KG1 (cell line): ENCODE measurements around the gene NRF1.
"Not testable (repeated sequence)": the region's sequence is repeated elsewhere in the genome, so short reads cannot be mapped to it uniquely, and the experiment has no call there.

Experiments used
- DNase-seq: peaks from one replicate; lab custom pipeline; 2025; lab: John Stamatoyannopoulos, UW

NRF1 gene

DNA sequence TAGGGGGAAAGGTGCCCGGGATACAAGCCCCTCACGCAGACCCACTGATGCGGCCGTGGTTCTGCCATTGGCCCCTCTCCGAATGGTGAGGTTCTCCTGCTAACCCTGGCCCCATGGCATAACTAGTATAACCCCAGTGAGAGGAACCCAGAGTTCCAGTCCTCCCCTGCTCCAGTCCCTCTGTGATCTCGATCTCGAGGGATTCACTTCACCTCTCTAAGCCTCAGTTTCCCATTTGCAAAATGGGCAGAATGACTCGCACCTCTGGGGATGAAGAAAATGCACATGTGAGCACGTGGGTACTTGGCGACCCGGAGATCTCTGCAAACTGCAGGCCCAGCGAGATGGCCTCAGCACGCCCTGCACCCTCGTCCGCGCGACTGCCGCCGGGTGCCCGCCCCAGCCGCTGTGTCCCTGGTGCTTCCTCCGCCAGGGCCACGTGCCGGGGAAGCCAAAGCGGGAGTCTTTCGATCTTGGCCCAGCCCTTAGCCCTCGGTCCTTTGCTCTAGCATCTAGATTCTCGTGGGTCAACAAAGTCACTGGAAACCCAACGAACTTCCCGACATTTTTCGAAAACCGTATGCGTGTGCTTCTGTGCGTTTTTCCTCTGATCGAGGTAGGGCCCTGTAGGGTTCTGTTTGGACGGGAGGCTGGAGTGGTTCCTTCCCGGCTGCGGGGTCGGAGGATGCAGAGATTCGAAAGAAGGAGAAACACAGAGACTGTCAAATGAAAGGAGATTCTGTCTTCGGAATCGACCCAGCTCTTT is 171.5 kb downstream of the NRF1 start:
- no peak for DNase-seq

DNA sequence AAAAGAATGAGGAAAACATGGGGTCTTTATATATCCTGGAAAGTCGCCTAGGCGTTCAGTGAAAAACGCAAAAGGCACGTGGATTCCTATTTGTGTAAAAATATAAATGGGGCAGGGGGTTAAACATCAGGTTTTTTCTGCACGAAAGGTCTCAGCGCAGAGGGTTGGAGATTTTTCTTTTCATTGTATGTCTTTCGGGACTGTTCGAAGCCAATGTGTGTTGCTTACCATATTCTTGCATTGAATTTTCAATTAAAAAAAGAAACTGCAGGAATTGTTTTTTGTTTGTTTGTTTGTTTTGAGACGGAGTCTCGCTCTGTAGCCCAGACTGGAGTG is 172.0 kb downstream of the NRF1 start:
- DNase-seq: no peak

DNA sequence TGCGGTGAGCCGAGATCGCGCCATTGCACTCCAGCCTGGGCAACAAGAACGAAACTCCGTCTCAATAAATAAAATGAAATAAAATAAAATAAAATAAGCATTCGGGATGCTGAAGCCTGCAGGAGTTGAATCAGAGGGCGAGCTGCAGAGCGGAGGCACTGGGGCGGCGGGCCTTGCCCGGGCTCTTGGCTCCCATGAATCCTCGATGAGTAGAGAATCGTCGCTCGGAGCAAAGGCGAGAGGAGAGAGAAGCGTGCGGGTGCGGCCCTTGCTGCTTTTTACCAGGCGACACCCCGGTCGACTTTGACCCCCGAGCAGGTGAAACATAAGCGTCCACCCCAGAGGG is 172.9 kb downstream of the NRF1 start:
- no peak for DNase-seq

DNA sequence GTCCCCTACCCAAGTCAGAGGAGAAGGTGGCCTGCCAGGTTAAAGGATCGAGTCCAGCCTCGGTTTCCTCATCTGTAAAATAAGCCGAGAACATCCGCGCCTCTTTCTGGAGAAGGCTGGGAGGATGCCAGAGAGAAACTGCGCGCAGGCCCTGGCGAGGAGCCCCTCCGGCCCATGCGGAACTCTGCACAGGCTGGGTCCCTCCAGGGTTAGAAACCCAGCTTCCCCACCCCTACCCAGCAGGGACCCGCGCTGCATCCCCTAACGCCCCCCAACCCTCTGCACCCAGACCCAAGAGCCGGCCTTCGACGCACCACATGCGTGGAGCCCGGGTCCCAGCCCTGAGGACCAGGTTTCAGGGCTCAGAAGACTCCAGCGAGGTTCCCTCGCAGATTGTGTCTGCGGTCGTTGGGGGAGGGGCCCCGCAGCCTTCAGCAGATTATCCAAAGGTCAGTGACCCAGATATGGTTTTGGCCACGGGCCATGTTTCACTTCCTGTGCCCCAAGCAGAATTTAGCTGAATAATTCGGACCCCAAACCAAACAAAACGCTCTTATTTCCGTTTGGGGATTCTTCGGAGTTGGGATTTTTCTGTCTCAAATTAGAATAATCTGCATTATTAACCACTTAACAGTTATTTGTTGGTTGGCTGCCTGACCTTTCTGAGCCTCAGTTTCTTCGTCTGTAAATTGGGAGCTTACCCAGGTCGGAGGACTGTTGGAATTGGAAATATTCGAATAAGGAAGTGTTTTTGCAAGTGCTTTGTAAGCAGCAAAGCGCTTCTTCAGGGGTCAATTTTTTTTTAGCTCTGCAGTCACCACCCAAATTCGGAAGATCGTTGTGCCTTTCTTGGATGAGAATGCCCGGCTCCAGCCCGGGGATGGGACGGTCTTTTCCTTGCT is 173.5 kb downstream of the NRF1 start:
- no peak for DNase-seq

DNA sequence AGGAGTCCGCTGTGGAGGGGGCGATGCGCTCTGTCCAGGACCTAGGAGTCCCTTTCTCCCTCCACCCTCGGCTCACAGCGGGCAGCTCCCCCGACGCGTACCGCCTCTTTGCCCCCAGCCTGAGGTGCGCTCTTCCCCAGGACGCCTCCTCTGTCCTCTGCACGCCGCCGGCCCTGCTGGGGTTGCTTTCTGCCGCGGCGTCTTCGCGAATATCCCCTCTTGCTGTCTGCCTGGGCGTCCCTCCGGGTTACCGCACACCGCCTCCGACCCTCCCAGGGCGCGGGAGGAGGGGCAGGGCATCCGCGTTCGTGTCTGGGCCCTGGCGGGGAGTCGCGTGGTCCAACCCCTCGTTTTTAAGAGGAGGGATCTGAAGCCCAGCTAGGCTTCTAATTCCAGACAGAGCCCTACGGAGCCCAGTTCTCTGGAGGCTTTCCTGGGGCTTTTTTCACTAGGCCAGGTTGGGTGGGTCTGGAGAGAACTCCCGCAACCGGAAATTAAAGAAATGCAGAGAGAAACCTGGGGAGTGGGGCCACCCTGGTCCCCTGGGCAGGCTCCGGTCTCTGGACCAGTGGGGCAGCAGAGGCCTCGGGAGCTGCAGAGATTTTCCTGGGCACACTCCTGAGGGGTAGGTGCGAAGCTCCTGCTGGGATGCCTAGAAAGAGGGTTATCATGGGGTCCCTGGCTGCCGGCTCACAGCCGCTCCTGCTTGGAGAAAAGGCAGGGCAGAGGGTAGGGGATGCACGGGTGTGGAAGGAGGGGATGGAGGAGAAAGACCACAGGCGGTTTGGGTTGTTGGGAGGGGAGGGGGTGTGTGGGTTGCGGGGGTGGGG is 174.4 kb downstream of the NRF1 start:
- no peak for DNase-seq

DNA sequence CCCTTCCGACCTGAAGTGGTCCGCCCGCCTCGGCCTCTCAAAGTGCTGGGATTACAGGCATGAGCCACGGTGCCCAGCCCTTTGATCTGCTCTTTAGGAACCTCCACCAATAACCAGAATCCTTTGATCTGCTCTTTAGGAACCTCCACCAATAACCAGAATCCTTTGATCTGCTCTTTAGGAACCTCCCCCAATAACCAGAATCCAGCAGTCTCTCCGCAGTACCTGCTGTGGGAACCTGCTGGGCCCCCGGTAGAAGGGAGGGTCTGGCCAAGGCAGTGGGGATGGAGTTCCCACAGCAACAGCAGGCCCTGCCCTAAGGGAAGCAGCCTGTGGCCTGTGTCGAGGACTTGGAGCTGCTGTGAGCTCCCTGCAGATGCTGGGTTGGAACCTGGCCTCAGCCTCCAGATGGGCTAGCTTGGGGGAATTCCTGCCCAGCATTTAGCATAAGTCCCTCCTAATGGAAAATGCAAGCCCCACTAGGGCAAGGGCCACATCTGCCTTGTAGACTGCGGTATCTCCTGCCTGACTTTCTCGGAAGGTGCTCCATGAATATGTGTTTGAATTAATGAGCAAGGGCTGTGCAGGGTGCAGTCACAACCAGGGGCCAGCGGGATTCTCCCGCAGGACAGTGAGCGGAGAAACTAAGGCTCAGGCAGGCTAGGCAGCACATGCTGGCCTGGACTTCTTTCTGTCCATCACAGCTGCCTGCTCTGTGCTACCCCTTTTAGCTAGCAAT is 175.5 kb downstream of the NRF1 start:
- DNase-seq: no peak

DNA sequence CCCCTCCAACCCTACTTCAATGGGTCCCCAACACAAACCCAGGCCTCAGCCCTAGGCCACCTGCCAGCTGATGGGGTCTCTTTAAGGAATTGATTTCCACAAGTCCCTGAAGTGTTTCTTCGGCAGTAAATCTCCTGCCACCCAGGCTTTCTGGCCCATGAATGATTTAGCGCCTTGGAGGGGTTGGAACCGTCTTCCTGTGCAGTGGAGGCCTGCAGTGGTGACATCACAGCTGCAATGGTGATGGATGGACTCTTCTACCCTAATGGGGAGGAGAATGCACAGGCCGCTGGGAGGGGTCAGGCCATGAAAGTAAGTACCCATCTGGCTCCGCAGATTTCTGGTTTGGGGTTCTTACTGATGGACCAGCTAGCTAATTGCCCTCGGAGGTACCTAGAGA is 177.5 kb downstream of the NRF1 start:
- no peak for DNase-seq

DNA sequence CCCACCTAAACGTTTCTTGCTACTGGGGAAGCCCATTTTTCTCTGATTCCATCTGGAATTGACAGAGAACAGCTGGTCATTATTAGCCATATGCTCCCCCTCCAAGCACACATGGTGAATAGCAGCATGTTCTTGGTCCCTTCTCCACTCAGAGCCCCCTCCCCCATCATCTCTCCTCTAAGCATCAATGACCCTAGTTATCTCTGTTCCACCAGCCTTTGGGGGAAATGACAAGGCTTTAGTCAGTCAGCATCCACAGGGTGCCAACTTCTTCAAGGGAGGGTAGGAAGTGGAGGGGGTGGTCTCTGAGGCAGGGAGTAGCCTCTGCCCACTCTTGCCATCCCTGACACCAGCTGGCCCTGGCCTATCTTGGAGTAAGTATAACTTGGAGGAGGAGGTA is 178.1 kb downstream of the NRF1 start:
- no peak for DNase-seq

DNA sequence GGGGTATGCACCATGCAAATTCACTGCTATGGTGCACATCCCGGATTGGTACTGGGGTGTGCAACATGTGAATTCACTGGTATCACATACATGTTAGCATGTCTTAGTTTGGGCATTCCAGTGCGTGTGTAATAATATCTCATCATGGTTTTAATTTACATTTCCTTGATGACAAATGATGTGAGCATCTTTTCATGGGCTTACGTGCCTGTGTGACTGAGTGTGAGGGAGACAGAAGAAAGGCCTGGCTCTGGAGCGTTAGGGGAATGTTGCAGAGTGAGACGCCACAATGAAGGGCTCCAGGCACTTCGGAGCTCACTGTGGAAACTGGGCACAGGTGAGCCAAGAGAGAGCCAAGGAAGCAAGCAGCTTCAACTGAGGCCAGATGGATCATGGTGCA is 178.6 kb downstream of the NRF1 start:
- no peak for DNase-seq

DNA sequence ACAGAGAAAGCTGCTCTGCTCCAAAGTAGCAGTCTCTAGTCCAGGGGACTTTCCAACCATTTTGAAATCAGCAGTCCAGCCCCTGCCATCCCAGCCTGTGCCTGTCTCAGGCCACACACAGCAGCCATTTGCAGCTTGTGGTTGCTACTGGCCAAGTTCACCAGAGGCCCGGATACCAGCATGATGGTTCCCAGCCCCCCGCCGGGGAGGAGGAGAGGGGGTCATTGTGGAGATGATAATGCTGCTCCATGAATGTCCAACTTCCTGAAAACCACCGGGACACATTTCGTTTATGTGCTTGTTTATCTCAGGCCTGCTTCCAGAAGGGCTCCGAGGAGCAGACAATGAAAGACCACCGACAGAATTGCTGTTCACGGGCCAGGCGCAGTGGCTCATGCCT is 181.2 kb downstream of the NRF1 start:
- DNase-seq: no peak

DNA sequence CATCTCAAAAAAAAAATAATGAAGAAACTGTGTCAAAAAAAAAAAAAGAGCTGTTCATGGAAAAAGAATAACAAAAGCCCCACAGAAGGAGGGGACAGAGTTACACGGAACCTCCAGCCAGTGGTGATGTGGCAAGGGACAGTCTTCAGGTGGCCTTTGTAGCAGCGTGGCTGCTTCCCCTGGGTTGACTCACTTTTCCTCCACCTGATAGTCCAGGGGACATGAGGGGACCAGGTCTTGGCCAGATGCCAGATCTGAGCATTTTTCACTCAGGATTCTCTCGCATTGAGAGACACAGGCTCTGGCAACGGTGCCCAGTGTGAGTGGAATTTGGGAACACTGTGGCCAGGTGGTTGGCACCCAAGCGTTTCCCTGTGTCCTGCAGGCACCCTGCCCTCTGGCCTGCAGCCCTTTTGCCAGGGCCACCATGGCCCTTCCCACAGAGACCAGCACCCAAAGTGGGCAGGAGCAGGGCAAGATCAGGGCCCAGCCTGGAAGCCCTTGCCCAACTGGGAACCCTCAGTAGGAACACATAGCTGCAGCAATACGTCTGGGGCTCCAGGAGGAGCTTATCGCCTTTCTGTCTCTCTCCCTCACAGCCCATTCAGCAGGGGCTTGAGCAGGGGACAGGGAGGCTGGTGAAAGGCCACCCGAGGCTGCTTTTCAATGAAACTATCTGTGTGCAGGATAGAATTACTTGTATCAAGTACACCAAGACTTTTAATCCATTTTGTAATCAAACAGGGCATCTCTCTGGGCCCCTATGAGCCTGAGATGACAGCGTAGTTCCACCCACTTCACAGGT is 182.2 kb downstream of the NRF1 start:
- DNase-seq: no peak

DNA sequence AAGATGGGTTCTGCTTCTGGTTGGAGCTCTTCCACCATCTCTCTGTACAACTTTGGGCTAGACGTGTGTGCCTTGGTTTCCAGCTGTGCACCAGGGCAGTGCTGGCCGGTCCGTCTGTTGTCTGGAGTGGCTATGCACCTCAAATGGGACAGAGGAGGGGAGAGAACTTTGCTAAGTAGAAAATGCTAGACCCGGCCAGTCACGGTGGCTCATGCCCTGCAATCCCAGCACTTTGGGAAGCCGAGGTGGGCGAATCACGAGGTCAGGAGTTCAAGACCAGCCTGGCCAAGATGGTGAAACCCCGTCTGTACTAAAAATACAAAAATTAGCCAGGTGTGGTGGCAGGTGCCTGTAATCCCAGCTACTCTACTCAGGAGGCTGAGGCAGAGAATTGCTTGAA is 182.9 kb downstream of the NRF1 start:
- DNase-seq: not testable (repeated sequence)

DNA sequence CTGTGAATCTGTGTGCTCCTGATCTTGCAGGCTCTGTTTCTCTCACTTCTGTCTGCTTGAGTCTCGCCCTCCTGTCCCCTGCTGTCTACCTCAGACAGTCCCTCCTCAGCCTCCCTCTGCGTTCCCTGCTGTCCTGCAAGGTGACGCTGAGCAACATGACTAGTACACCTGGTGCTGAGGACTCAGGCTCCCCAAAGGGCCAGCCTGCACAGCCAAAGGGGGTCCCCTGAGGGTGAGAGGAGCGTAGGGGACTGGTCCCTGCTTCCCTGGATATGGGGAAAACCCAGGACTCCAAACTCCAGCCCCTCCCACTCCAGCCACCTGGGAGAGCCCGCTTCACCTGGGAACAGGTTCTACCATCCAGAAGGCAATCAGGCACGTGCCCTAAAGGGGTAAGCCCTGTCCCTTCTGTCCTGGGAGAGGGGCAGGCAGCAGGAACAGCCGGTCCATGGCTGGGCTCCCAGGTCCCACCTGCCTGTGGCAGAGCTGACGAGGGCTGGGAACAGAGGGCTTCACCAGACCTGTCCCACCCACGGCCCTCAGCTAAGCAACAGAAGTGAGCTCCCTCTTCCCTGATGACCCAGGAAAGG is 184.8 kb downstream of the NRF1 start:
- DNase-seq: no peak

DNA sequence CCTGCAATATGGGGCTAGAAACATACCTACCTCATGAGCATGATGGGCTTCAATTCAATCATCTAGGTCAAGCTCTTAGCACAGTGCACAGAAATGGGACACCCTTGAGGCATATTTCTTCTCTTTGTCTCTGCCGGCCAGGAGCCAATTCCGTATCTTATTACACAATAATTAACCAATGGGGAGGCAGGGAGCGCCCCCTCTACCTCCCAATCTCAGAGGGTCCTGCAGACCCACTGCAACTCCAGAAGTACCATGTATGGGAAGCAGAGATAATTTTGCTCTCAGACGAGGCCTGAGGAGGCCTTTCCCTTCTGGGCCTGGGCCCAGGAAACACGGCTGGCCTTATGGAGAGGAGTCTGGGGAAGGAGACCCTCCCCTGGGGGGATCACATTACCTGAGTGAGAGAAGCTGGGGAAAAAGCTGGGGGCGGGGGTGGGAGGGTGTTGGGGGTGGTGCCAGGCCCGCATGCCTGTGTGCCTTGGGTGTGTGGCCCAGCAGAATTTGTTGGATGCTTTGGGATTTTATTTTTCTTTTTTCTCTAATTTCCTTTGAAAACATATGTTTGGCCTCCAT is 185.8 kb downstream of the NRF1 start:
- no peak for DNase-seq

DNA sequence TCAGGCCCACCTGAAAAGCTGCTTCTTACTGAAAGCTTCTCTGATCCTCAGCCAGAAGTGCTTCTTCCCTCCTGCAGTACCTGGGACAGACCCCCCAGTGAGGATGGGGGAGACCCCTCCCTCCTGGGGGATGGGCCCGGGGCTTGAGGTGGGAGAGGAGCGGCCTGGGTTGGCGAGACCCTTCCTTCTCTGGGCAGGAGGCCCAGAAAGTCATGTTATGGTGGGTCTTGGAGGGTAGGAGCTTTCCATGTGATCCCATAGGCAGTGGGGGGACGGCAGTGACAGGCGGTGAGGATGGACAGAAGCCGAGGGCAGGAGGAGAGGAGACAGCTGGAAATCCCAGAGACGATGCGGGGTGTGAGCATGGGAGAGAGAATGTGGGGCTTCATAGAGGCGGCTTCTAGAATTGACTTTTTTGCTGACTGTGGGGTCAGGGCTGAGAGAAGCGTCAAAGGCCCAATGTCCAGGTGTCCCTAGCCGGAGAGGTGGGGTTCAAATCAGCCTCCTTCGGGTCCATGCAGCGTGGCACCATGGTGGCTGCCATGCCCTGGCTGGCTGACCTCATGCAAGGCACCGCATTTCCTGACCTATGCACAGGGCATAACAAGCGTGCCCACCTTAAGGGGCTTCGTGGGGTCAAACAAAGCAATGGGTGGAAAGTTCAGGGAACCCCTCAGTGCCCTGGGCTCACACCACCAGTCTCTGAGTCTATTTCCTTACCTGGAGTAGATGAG is 187.3 kb downstream of the NRF1 start:
- no peak for DNase-seq

DNA sequence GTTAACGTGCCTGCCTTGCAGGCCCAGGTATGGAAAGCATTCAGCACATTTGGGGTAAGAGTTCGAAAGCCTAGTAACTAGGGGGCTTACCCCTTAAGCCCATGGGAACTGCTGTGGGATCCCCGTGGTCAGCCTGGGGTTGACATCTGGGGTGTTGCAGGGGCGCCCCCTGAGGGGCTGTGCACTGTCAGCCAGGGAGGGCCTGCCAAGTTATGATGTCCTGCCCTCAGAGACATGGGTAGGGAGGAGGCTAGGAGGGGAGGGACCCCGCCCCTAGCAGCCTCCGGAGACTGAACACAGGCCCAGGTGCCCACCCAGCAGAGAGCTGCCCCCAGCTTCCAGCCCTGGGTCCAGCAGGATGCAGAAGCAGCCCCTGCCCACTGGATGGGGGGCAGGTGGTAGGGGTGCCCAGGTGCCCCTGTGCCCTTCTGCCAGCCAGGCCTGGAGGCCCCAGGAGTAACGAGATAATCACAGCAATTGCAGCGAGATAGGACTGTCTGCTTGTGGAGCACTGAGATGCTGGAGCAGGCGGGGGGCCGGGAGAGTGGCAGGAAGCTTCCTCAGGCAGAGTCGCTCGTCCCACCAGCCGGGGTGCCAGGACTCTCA is 187.9 kb downstream of the NRF1 start:
- no peak for DNase-seq

DNA sequence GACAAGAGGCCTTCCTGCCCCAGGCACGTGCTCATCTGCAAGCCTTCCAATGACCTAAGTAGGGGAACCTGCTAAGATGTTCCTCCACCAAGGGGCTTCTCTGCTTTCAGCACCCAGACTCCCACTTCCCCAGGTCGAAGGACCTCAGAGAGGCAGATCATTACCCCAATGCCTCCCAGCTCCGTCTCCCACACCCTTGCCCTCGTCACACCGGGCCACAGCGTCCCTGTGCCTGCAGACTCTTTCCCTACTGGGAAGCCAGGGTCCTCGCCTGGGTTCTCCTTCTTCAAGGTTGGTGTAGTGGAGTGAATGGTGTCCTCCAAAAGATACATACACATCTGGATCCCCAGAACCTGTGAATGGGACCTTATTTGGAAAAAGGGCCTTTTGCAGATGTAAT is 189.4 kb downstream of the NRF1 start:
- DNase-seq: no peak

DNA sequence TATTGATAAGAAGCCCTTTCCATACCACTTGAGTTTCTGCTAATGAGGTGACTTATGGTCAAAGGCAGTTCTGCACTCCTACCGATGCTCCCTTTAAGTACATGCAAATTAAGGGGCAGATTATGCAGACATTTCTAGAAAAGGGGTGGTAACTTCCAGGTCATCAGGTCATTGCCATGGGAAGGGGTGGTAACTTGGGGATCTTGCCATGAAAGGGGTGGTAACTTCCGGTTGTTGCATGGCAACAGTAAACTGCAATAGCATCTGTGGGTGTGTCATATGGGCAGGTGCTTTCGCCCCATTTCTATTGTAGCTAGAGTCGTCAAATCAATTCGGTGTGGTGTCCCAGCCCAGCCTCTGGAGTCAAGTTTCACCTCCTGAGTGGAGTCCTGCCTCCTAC is 190.4 kb downstream of the NRF1 start:
- no peak for DNase-seq

DNA sequence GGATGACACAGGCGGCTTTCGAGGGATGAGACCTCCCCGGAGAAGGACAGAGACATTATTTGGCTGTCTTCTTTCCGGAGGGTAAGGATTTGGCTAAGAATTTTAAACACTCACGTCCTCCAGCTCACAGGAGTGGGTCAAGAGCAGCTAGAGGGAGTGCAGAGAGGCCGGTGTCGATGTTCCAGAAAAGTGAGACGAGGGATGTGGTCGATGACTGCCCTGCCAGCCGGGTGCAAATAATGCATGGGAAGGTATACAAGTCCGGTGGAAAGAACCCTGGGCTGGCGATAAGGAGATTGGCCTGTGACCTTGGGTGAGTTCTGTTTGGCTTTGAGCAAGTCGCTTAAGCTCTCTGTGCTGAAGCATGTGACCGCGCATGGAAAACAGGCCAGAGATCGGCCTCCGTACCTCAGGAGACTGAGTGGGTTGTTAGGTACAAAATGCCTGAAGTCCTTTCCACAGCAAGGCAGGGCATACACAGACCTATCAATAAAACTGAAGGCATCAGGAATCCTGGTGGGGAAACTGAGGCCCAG is 192.1 kb downstream of the NRF1 start:
- DNase-seq: no peak
